ENCODE measurements around the gene TSPAN18.

DNA sequence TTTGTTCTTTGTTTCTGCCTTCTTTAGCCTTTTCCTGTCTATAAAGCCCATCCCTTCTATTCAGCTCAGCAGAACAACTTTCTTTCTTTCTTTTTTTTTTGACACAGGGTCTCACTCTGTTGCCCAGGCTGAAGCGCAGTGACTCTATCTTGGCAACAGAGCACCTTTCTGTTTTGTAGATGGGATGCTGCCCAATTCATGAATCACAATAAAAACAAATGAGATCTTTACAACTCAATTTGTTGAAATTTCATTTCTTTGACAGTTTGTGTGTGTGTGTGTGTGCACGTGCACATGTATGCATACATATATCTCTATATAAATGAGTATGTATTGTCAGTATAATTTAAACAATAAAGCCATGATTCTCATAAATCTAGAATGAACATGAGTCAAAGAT, 25.5 kb downstream of the TSPAN18 start:
- no peak for TF ChIP-seq CTCF (IDR thresholded peaks at IDR 0.05; ENCODE audit: poor library complexity)
- TF ChIP-seq EZH2phosphoT487 (IDR thresholded peaks at IDR 0.05; ENCODE audit: low read depth, severe bottlenecking, unreplicated experiment), result no peak
- no peak for TF ChIP-seq EZH2 (IDR thresholded peaks at IDR 0.05; ENCODE audit: borderline replicate concordance)
